Gastroesophageal sphincter (tissue), 3 donors: ENCODE measurements around the gene DENND6A.

ENCODE experiments used
- CTCF ChIP-seq, 4 experiments: fragments of 200-600 bp in 2 of 4; fragments of 450-650 bp in 2 of 4; sonication (generic) in 1 of 4; IDR thresholded peaks; one replicate each; pipeline ENCODE4 v1.5.1; 2017 to 2019; ENCODE audit warnings: antibody characterized with exemption in 4 of 4, mild to moderate bottlenecking in 2 of 4, moderate library complexity in 2 of 4
- POLR2A ChIP-seq, 2 donors: fragments of 450-650 bp; IDR thresholded peaks; one replicate each; pipeline ENCODE4 v1.6.1; 2017; ENCODE audit warnings: antibody characterized with exemption in 2 of 2, mild to moderate bottlenecking in 2 of 2, moderate library complexity in 1 of 2

GRCh38 chr3:57655727-57656126 lies 37.1 kb downstream of the DENND6A start:
- no peak for TF ChIP-seq CTCF (IDR thresholded peaks at IDR 0.05)
- no peak for TF ChIP-seq POLR2A (IDR thresholded peaks at IDR 0.05)
